GM23338 (cell line): ENCODE measurements around the gene GPR153. TPM values are rescaled to one million over a fixed set of nuclear protein-coding genes. Genes with fewer than 3 reads are reported as not detected.

Experiments
- ATAC-seq: fragments of 200-7000 bp; cut with Tn5 transposase; 3 replicates; pipeline ENCODE4 v1.9.1; 2020
- DNase-seq: peaks from one replicate; pipeline ENCODE4 v3.0.0-alpha.2; 2015; ENCODE audit warnings: low spot score
- H2AFZ ChIP-seq: fragments of 200-600 bp; sonication (generic); 2 replicates; pipeline ENCODE4 v1.8.0; 2016; ENCODE audit warnings: antibody characterized with exemption, mild to moderate bottlenecking, moderate library complexity
- H3F3A ChIP-seq: fragments of 200-600 bp; sonication (generic); replicated peaks from 2 replicates; pipeline ENCODE4 v1.8.0; 2017; ENCODE audit warnings: antibody characterized with exemption, mixed run types, low read depth
- H3K27ac ChIP-seq: fragments of 200-600 bp; sonication (generic); 2 replicates; pipeline ENCODE4 v1.6.1; 2016; ENCODE audit warnings: low read depth
- H3K27me3 ChIP-seq: fragments of 200-600 bp; sonication (generic); 2 replicates; pipeline ENCODE4 v1.8.0; 2016; ENCODE audit warnings: mild to moderate bottlenecking, mixed run types, moderate library complexity; ENCODE audit not compliant: insufficient read depth
- H3K36me3 ChIP-seq: fragments of 200-600 bp; sonication (generic); 2 replicates; pipeline ENCODE4 v1.8.0; 2016; ENCODE audit warnings: mild to moderate bottlenecking; ENCODE audit not compliant: insufficient read depth
- H3K4me1 ChIP-seq: fragments of 200-600 bp; sonication (generic); 2 replicates; pipeline ENCODE4 v1.8.0; 2016; ENCODE audit warnings: mild to moderate bottlenecking, moderate library complexity; ENCODE audit not compliant: insufficient read depth
- H3K4me2 ChIP-seq: fragments of 200-600 bp; sonication (generic); 2 replicates; pipeline ENCODE4 v1.7.1; 2017; ENCODE audit warnings: mixed run types
- H3K4me3 ChIP-seq: fragments of 200-600 bp; sonication (generic); 2 replicates; pipeline ENCODE4 v1.6.1; 2016; ENCODE audit warnings: mixed run types
- H3K79me2 ChIP-seq: fragments of 200-600 bp; sonication (generic); replicated peaks from 2 replicates; pipeline ENCODE4 v1.8.0; 2017; ENCODE audit warnings: mild to moderate bottlenecking; ENCODE audit not compliant: insufficient read depth
- H3K9me2 ChIP-seq: fragments of 200-600 bp; sonication (generic); 2 replicates; pipeline ENCODE4 v1.8.0; 2017; ENCODE audit not compliant: insufficient read depth
- H4K20me1 ChIP-seq: fragments of 200-600 bp; sonication (generic); replicated peaks from 2 replicates; pipeline ENCODE4 v1.8.0; 2017; ENCODE audit warnings: mild to moderate bottlenecking; ENCODE audit not compliant: insufficient read depth
- H3K27ac Mint-ChIP-seq: 2 replicates; pipeline ENCODE4 v1.8.0; 2020; ENCODE audit warnings: inconsistent platforms, mild to moderate bottlenecking, moderate library complexity, mixed read lengths
- H3K27me3 Mint-ChIP-seq: 3 replicates; pipeline ENCODE4 v1.8.0; 2022; ENCODE audit warnings: low read depth, mild to moderate bottlenecking, moderate library complexity, mixed read lengths, inconsistent platforms; ENCODE audit not compliant: insufficient read depth, poor library complexity
- H3K36me3 Mint-ChIP-seq: 3 replicates; pipeline ENCODE4 v1.8.0; 2021; ENCODE audit warnings: low read depth, mild to moderate bottlenecking, inconsistent platforms, moderate library complexity, mixed read lengths
- H3K4me1 Mint-ChIP-seq: 3 replicates; pipeline ENCODE4 v1.8.0; 2020; ENCODE audit warnings: mild to moderate bottlenecking, inconsistent platforms, mixed read lengths
- H3K4me3 Mint-ChIP-seq: 3 replicates; pipeline ENCODE4 v1.8.0; 2021; ENCODE audit warnings: moderate library complexity, mild to moderate bottlenecking, inconsistent platforms, mixed read lengths
- H3K9me3 Mint-ChIP-seq: 3 replicates; pipeline ENCODE4 v1.8.0; 2020; ENCODE audit warnings: moderate library complexity, mild to moderate bottlenecking, inconsistent platforms, mixed read lengths
- CREB1 ChIP-seq: fragments of 250-450 bp; sonication (Bioruptor Pico); IDR thresholded peaks from 2 replicates; pipeline ENCODE4 v1.5.0; 2020; ENCODE audit warnings: low read depth, mild to moderate bottlenecking, moderate library complexity
- CTCF ChIP-seq, 2 experiments: fragments of 200-600 bp in 1 of 2; sonication (generic) in 1 of 2; conservative IDR thresholded peaks; 2 replicates each; pipeline versions ENCODE4 v1.5.1 to v1.6.1; 2016 to 2017; ENCODE audit warnings: antibody characterized with exemption in 2 of 2, low read depth in 2 of 2, mild to moderate bottlenecking in 2 of 2, moderate library complexity in 1 of 2
- ETS1 ChIP-seq: IDR thresholded peaks from 2 replicates; pipeline ENCODE4 v1.6.1; 2016; ENCODE audit warnings: antibody characterized with exemption
- EZH2phosphoT487 ChIP-seq: fragments of 200-600 bp; sonication (generic); IDR thresholded peaks from one replicate; pipeline ENCODE4 v1.8.1; 2018; ENCODE audit warnings: antibody characterized with exemption; ENCODE audit not compliant: unreplicated experiment
- JUNB ChIP-seq: IDR thresholded peaks from one replicate; pipeline ENCODE4 v1.6.1; 2016; ENCODE audit warnings: antibody characterized with exemption; ENCODE audit not compliant: unreplicated experiment
- REST ChIP-seq: IDR thresholded peaks from one replicate; pipeline ENCODE4 v1.6.1; 2018; ENCODE audit warnings: antibody characterized with exemption; ENCODE audit not compliant: unreplicated experiment
- ZNF114 ChIP-seq: fragments of 250-450 bp; sonication (Bioruptor Pico); IDR thresholded peaks from 2 replicates; pipeline ENCODE4 v1.5.0; 2020; ENCODE audit warnings: mild to moderate bottlenecking, moderate library complexity
- ZNF331 ChIP-seq: fragments of 250-450 bp; sonication (Bioruptor Pico); IDR thresholded peaks from 2 replicates; pipeline ENCODE4 v1.5.0; 2020; ENCODE audit warnings: low read depth, mild to moderate bottlenecking, moderate library complexity
- ZNF462 ChIP-seq: fragments of 250-450 bp; sonication (Bioruptor Pico); IDR thresholded peaks from 2 replicates; pipeline ENCODE4 v1.5.0; 2020; ENCODE audit warnings: mild to moderate bottlenecking, moderate library complexity
- polyA plus RNA-seq: library from polyadenylated mRNA; unstranded; fragments of >200 nt; fragmentation: Nextera tagmentation; extraction: Ambion mirVana; gene quantifications from 2 replicates; pipeline ENCODE4 v1.2.1, GENCODE V29; 2016
- total RNA-seq: library from RNA; depleted of rRNA; stranded (reverse); fragments of >200 nt; shearing (Covaris generic); gene quantifications from 2 replicates; pipeline ENCODE4 v1.2.3, GENCODE V29; 2014

Gene GPR153
- total and polyA plus RNA-seq, 2 experiments from 2014 or later, result 1.3 to 9.0 TPM

GRCh38 chr1:6221210-6221784 is 39.6 kb downstream of the GPR153 start:
- no peak overlapping the region for H3K4me3 ChIP-seq
- H3K79me2 ChIP-seq, result no peaks in the 10 kb centered on the region
- no peak for TF ChIP-seq ZNF114 (CRISPR knock-in tag)
- no peak for TF ChIP-seq EZH2phosphoT487
- TF ChIP-seq REST, result no peak
- no peak for TF ChIP-seq ZNF462 (CRISPR knock-in tag)
- TF ChIP-seq CREB1 (CRISPR knock-in tag), result no peak
- no peak for TF ChIP-seq ETS1
- TF ChIP-seq JUNB, result no peak
- TF ChIP-seq ZNF331 (CRISPR knock-in tag), result no peak
- TF ChIP-seq CTCF (conservative IDR thresholded peaks at IDR 0.05; ENCODE audit: low read depth in 2 of 2), result no peak
- DNase-seq, result no peak
- H3K4me1 ChIP-seq, result no peaks in the 10 kb centered on the region
- Mint-ChIP-seq H3K9me3 (no peaks in the 10 kb centered on the region; the same call in 2 of the 3 replicates), H3K36me3 (peaks cover 47% of the 10 kb centered on the region), H3K4me1 (peaks cover 2% of the 10 kb centered on the region; the same call in 1 of the 3 replicates), H3K27ac (no peak overlapping the region), H3K27me3 (peaks cover 16% of the 10 kb centered on the region), H3K4me3 (no peak overlapping the region)
- H3F3A ChIP-seq, result peaks cover 12% of the 10 kb centered on the region; the same call in 1 of the 2 replicates
- peaks cover 15% of the 10 kb centered on the region for H3K36me3 ChIP-seq
- no peak for ATAC-seq
- H3K9me2 ChIP-seq, result no peaks in the 10 kb centered on the region
- no peak overlapping the region for H2AFZ ChIP-seq
- H3K27ac ChIP-seq, result no peak overlapping the region
- peaks cover 16% of the 10 kb centered on the region for H4K20me1 ChIP-seq
- H3K4me2 ChIP-seq, result no peak overlapping the region
- no peaks in the 10 kb centered on the region for H3K27me3 ChIP-seq
